ENCODE results near the gene ANXA1. TPM values are rescaled to one million over a fixed set of nuclear protein-coding genes. Genes with fewer than 3 reads are reported as not detected.

The ANXA1 gene
- total RNA-seq, 1 donor from 2014 or later, result 261 TPM

GRCh38 chr9:73133022-73133651 lies 18.5 kb upstream of the ANXA1 start:
- H3K4me1 ChIP-seq, result peaks cover 0 to 21% of the 10 kb centered on the region in 2 donors
- H3K9me3 ChIP-seq, result no peaks in the 10 kb centered on the region
- no peaks in the 10 kb centered on the region for H3K27me3 ChIP-seq
- intact Hi-C loops (cut with DNase I), result loop anchor here (2.0 kb wide), 1 partner anchor 16 kb away; no protein-coding TSS in a partner anchor
- peak overlapping the region; percentile 72 to 77 for H3K27ac ChIP-seq
- H3K4me3 ChIP-seq, result peak overlapping the region; percentile 35 to 58
- no peaks in the 10 kb centered on the region for H3K36me3 ChIP-seq
- DNase-seq (ENCODE audit: low spot score in 2 of 2), result no peak
- TF ChIP-seq CTCF (IDR thresholded peaks at IDR 0.05), result no peak

- Histone ChIP-seq H3K4me1 (peaks cover 0 to 21% of the 10 kb centered on the region in 2 donors), H3K36me3 (no peaks in the 10 kb centered on the region), H3K4me3 (no peak overlapping the region), H3K27me3 (no peaks in the 10 kb centered on the region), H3K9me3 (no peaks in the 10 kb centered on the region), H3K27ac (peak overlapping the region; percentile 26 to 31)
- intact Hi-C loops (cut with DNase I), result loop anchor here (2.0 kb wide), 1 partner anchor 15 kb away; no protein-coding TSS in a partner anchor
- DNase-seq (ENCODE audit: low spot score in 2 of 2), result no peak
- no peak for TF ChIP-seq CTCF (IDR thresholded peaks at IDR 0.05)
These were observed 17.7 kb upstream of the ANXA1 start for GRCh38 chr9:73133921-73134407.

GRCh38 chr9:73135394-73135793 lies 16.3 kb upstream of the ANXA1 start:
- H3K27ac ChIP-seq, result peak overlapping the region in 1 of 2 donors; percentile 5
- no peaks in the 10 kb centered on the region for H3K27me3 ChIP-seq
- intact Hi-C loops (cut with DNase I), result no loop called here
- no peak overlapping the region for H3K4me3 ChIP-seq
- H3K4me1 ChIP-seq, result peaks cover 0 to 21% of the 10 kb centered on the region in 2 donors
- no peak for DNase-seq (ENCODE audit: low spot score in 2 of 2)
- no peaks in the 10 kb centered on the region for H3K9me3 ChIP-seq
- H3K36me3 ChIP-seq, result no peaks in the 10 kb centered on the region
- no peak for TF ChIP-seq CTCF (IDR thresholded peaks at IDR 0.05)

GRCh38 chr9:73137286-73137899 lies 14.3 kb upstream of the ANXA1 start:
- intact Hi-C loops (cut with DNase I), result no loop called here
- Histone ChIP-seq H3K36me3 (no peaks in the 10 kb centered on the region), H3K4me3 (no peak overlapping the region), H3K9me3 (no peaks in the 10 kb centered on the region), H3K27ac (no peak overlapping the region), H3K27me3 (no peaks in the 10 kb centered on the region), H3K4me1 (peaks cover 0 to 28% of the 10 kb centered on the region in 2 donors)
- no peak for TF ChIP-seq CTCF (IDR thresholded peaks at IDR 0.05)
- no peak for DNase-seq (ENCODE audit: low spot score in 2 of 2)

- intact Hi-C loops (cut with DNase I), result no loop called here
- DNase-seq (ENCODE audit: low spot score in 2 of 2), result no peak
These were observed 13.8 kb upstream of the ANXA1 start for GRCh38 chr9:73137914-73138313.

More at GRCh38 chr9:73137914-73138313, 13.8 kb upstream of the ANXA1 start:
- Histone ChIP-seq H3K27me3 (no peaks in the 10 kb centered on the region), H3K4me1 (peaks cover 0 to 25% of the 10 kb centered on the region in 2 donors), H3K27ac (no peak overlapping the region), H3K9me3 (no peaks in the 10 kb centered on the region), H3K4me3 (no peak overlapping the region), H3K36me3 (no peaks in the 10 kb centered on the region)
- no peak for TF ChIP-seq CTCF (IDR thresholded peaks at IDR 0.05)
